Stomach smooth muscle (tissue), 2 donors: ENCODE data around the gene GRB7.
"Not testable (repeated sequence)": the region's sequence is repeated elsewhere in the genome, so short reads cannot be mapped to it uniquely, and the experiment has no call there.

Experiments
- H3K27ac ChIP-seq: one replicate; pipeline ENCODE4 v1.7.0; 2013; ENCODE audit warnings: mild to moderate bottlenecking, low read length, inconsistent platforms
- H3K27me3 ChIP-seq, 2 donors: one replicate each; pipeline ENCODE4 v1.7.0; 2013; ENCODE audit warnings: low read length in 2 of 2; ENCODE audit not compliant: insufficient read depth in 2 of 2, control insufficient read depth in 1 of 2
- H3K36me3 ChIP-seq, 2 donors: one replicate each; pipeline ENCODE4 v1.7.0; 2013; ENCODE audit warnings: low read length in 2 of 2; ENCODE audit not compliant: control insufficient read depth in 2 of 2, insufficient read depth in 2 of 2
- H3K4me1 ChIP-seq: one replicate; pipeline ENCODE4 v1.7.0; 2013; ENCODE audit warnings: low read length; ENCODE audit not compliant: control insufficient read depth, insufficient read depth
- H3K4me3 ChIP-seq, 2 donors: one replicate each; pipeline ENCODE4 v1.7.0; 2013; ENCODE audit warnings: low read length in 2 of 2
- H3K9ac ChIP-seq, 2 donors: one replicate each; pipeline ENCODE4 v1.7.0; 2013; ENCODE audit warnings: low read length in 2 of 2, mild to moderate bottlenecking in 1 of 2
- H3K9me3 ChIP-seq, 2 donors: one replicate each; pipeline ENCODE4 v1.7.0; 2013; ENCODE audit warnings: low read length in 2 of 2; ENCODE audit not compliant: control insufficient read depth in 2 of 2
- donor health status: healthy.
- donor health status: Pancreatic carcinoma.

The GRB7 gene

GRCh38 chr17:39744836-39745215 lies 7.1 kb downstream of the GRB7 start:
- no peaks in the 10 kb centered on the region for H3K9me3 ChIP-seq
- no peak overlapping the region for H3K27ac ChIP-seq
- peaks cover 3% of the 10 kb centered on the region for H3K4me1 ChIP-seq
- H3K36me3 ChIP-seq, result no peaks in the 10 kb centered on the region
- H3K4me3 ChIP-seq, result no peak overlapping the region
- H3K9ac ChIP-seq, result no peak overlapping the region
- H3K27me3 ChIP-seq, result peaks cover 36 to 39% of the 10 kb centered on the region in 2 donors

- Histone ChIP-seq H3K36me3 (no peaks in the 10 kb centered on the region), H3K27ac (no peak overlapping the region), H3K9ac (no peak overlapping the region), H3K4me1 (peaks cover 7% of the 10 kb centered on the region), H3K27me3 (peaks cover 29 to 32% of the 10 kb centered on the region in 2 donors), H3K9me3 (no peaks in the 10 kb centered on the region), H3K4me3 (no peak overlapping the region)
Observed at GRCh38 chr17:39745335-39746144, 7.8 kb downstream of the GRB7 start.

- Histone ChIP-seq H3K4me3 (no peak overlapping the region), H3K4me1 (peaks cover 7% of the 10 kb centered on the region), H3K9me3 (no peaks in the 10 kb centered on the region), H3K27me3 (peaks cover 27 to 28% of the 10 kb centered on the region in 2 donors), H3K36me3 (no peaks in the 10 kb centered on the region), H3K27ac (no peak overlapping the region), H3K9ac (no peak overlapping the region)
Observed at GRCh38 chr17:39746145-39746461, 8.4 kb downstream of the GRB7 start.

- H3K9ac ChIP-seq, result no peak overlapping the region
- peaks cover 7% of the 10 kb centered on the region for H3K4me1 ChIP-seq
- peaks cover 14 to 15% of the 10 kb centered on the region in 2 donors for H3K27me3 ChIP-seq
- no peak overlapping the region for H3K4me3 ChIP-seq
- no peaks in the 10 kb centered on the region for H3K9me3 ChIP-seq
- H3K27ac ChIP-seq, result no peak overlapping the region
- H3K36me3 ChIP-seq, result no peaks in the 10 kb centered on the region
Observed at GRCh38 chr17:39747745-39748144, 10.0 kb downstream of the GRB7 start.

GRCh38 chr17:39748444-39749034 lies 10.8 kb downstream of the GRB7 start:
- H3K27ac ChIP-seq, H3K36me3 ChIP-seq, H3K9ac ChIP-seq, H3K4me1 ChIP-seq, H3K27me3 ChIP-seq, H3K4me3 ChIP-seq, H3K9me3 ChIP-seq: not testable (repeated sequence)

GRCh38 chr17:39750131-39751015 lies 12.6 kb downstream of the GRB7 start:
- H3K4me3 ChIP-seq, result no peak overlapping the region
- H3K36me3 ChIP-seq, result no peaks in the 10 kb centered on the region
- H3K9me3 ChIP-seq, result no peaks in the 10 kb centered on the region
- H3K9ac ChIP-seq, result peak overlapping the region in 1 of 2 donors; percentile 51
- peaks cover 0 to 5% of the 10 kb centered on the region in 2 donors for H3K27me3 ChIP-seq
- H3K4me1 ChIP-seq, result peaks cover 18% of the 10 kb centered on the region
- H3K27ac ChIP-seq, result no peak overlapping the region

- no peaks in the 10 kb centered on the region for H3K9me3 ChIP-seq
- no peak overlapping the region for H3K9ac ChIP-seq
- H3K4me1 ChIP-seq, result peaks cover 21% of the 10 kb centered on the region
- no peak overlapping the region for H3K27ac ChIP-seq
- H3K27me3 ChIP-seq, result peaks cover 0 to 3% of the 10 kb centered on the region in 2 donors
- no peak overlapping the region for H3K4me3 ChIP-seq
- no peaks in the 10 kb centered on the region for H3K36me3 ChIP-seq
Observed at GRCh38 chr17:39751016-39751543, 13.3 kb downstream of the GRB7 start.

- no peaks in the 10 kb centered on the region for H3K36me3 ChIP-seq
- peaks cover 0 to 3% of the 10 kb centered on the region in 2 donors for H3K27me3 ChIP-seq
- no peak overlapping the region for H3K9ac ChIP-seq
Observed at GRCh38 chr17:39751637-39752036, 13.9 kb downstream of the GRB7 start.

GRCh38 chr17:39752241-39752881 lies 14.6 kb downstream of the GRB7 start:
- H3K4me1 ChIP-seq, result peaks cover 20% of the 10 kb centered on the region
- no peak overlapping the region for H3K27ac ChIP-seq
- no peaks in the 10 kb centered on the region for H3K9me3 ChIP-seq
- no peaks in the 10 kb centered on the region for H3K36me3 ChIP-seq
- no peak overlapping the region for H3K4me3 ChIP-seq
- peaks cover 0 to 3% of the 10 kb centered on the region in 2 donors for H3K27me3 ChIP-seq
- no peak overlapping the region for H3K9ac ChIP-seq

More at GRCh38 chr17:39751637-39752036, 13.9 kb downstream of the GRB7 start:
- H3K4me1 ChIP-seq, result peaks cover 20% of the 10 kb centered on the region
- no peak overlapping the region for H3K4me3 ChIP-seq
- H3K9me3 ChIP-seq, result no peaks in the 10 kb centered on the region
- H3K27ac ChIP-seq, result no peak overlapping the region

GRCh38 chr17:39753514-39754160 lies 15.9 kb downstream of the GRB7 start:
- H3K36me3 ChIP-seq, result no peaks in the 10 kb centered on the region
- peak overlapping the region; percentile 58 to 76 for H3K9ac ChIP-seq
- peaks cover 0 to 3% of the 10 kb centered on the region in 2 donors for H3K27me3 ChIP-seq
- H3K4me3 ChIP-seq, result peak overlapping the region; percentile 78 to 79
- no peaks in the 10 kb centered on the region for H3K9me3 ChIP-seq
- peak overlapping the region; percentile 83 for H3K27ac ChIP-seq
- H3K4me1 ChIP-seq, result peaks cover 20% of the 10 kb centered on the region
